NB4 (cell line): Measurements from ENCODE around the gene CYP4F2.
"Not testable (repeated sequence)": the region's sequence is repeated elsewhere in the genome, so short reads cannot be mapped to it uniquely, and the experiment has no call there.

ENCODE experiments used
- CTCF ChIP-seq: IDR thresholded peaks from one replicate; pipeline ENCODE4 v1.5.1; 2012; ENCODE audit warnings: low read depth, low read length
- MAX ChIP-seq: IDR thresholded peaks from 2 replicates; pipeline ENCODE4 v1.6.1; 2011; ENCODE audit warnings: low read depth, low read length
- MYC ChIP-seq: IDR thresholded peaks from 2 replicates; pipeline ENCODE4 v1.6.1; 2011; ENCODE audit warnings: low read depth, low read length
- POLR2A ChIP-seq: IDR thresholded peaks from 2 replicates; pipeline ENCODE4 v1.6.1; 2011; ENCODE audit warnings: mild to moderate bottlenecking; ENCODE audit not compliant: insufficient read length; ENCODE audit errors: extremely low read depth

- not testable (repeated sequence) for TF ChIP-seq CTCF, POLR2A, MYC, MAX
Measured at GRCh38 chr19:15834232-15834631, 63.6 kb downstream of the CYP4F2 start.
